Lower leg skin (tissue), 4 donors: ENCODE measurements around the gene GNAS-AS1. TPM values are rescaled to one million over a fixed set of nuclear protein-coding genes. Genes with fewer than 3 reads are reported as not detected.

Experiments used
- DNase-seq, 2 donors: peaks; one replicate each; pipeline ENCODE4 v3.0.0-alpha.2; 2019; ENCODE audit warnings: low spot score in 2 of 2
- H3K4me3 ChIP-seq: fragments of 200-600 bp; sonication (generic); 2 replicates; pipeline ENCODE4 v1.5.1; 2017; ENCODE audit warnings: mild to moderate bottlenecking, low read depth; ENCODE audit not compliant: poor library complexity, severe bottlenecking
- POLR2A ChIP-seq, 2 donors: fragments of 450-650 bp; IDR thresholded peaks; one replicate each; pipeline ENCODE4 v1.6.1; 2016 to 2017; ENCODE audit warnings: antibody characterized with exemption in 2 of 2, mild to moderate bottlenecking in 1 of 2, moderate library complexity in 1 of 2
- WGBS, 2 donors: methylation state at CpG; one replicate each; pipeline ENCODE4 v1.1.5; 2018; 5-methylcytosine and 5-hydroxymethylcytosine counted together
- intact Hi-C: fragments of 100-400 bp; cut with DNase I; formaldehyde crosslinking; loops from one replicate; pipeline ENCODE4 v1.15.0; 2023; ENCODE audit warnings: low total_unique reads
- total RNA-seq, 4 donors: library from RNA; depleted of rRNA; stranded (reverse); fragments of >200 nt; gene quantifications; one replicate each; pipeline ENCODE4 v1.1.0, GENCODE V29; 2016
- TF ChIP-seq, protein P1 (sequence below), 3 donors: fragments of 450-650 bp; IDR thresholded peaks; one replicate each; pipeline ENCODE4 v1.5.1; 2016; ENCODE audit warnings: antibody characterized with exemption in 3 of 3, mild to moderate bottlenecking in 3 of 3, moderate library complexity in 2 of 3

The GNAS-AS1 gene
- total RNA-seq, 4 donors from 2014 or later, result 0.39 TPM; not detected in 3

DNA sequence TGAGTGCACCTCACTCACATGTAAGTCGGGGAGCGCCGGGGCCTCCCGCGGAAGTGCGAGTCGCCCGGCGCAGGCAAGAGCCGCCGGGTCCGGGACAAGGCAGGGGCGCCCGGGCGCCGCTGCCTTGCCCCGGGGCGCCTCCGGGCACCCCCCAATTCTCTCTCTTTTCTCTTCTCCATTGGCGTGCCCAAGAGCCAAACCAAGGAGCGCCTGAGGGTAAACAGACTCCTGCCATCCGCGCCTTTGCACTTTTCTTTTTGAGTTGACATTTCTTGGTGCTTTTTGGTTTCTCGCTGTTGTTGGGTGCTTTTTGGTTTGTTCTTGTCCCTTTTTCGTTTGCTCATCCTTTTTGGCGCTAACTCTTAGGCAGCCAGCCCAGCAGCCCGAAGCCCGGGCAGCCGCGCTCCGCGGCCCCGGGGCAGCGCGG is 38.6 kb upstream of the GNAS-AS1 start:
- peak overlapping the region; percentile 32 for H3K4me3 ChIP-seq
- whole genome bisulfite sequencing, 2 donors, result 28 to 47% methylated on average over 31 to 35 of the region's 35 CpGs
- no peak for DNase-seq
- no peak for TF ChIP-seq POLR2A (IDR thresholded peaks at IDR 0.05)
- TF ChIP-seq, protein P1, sequence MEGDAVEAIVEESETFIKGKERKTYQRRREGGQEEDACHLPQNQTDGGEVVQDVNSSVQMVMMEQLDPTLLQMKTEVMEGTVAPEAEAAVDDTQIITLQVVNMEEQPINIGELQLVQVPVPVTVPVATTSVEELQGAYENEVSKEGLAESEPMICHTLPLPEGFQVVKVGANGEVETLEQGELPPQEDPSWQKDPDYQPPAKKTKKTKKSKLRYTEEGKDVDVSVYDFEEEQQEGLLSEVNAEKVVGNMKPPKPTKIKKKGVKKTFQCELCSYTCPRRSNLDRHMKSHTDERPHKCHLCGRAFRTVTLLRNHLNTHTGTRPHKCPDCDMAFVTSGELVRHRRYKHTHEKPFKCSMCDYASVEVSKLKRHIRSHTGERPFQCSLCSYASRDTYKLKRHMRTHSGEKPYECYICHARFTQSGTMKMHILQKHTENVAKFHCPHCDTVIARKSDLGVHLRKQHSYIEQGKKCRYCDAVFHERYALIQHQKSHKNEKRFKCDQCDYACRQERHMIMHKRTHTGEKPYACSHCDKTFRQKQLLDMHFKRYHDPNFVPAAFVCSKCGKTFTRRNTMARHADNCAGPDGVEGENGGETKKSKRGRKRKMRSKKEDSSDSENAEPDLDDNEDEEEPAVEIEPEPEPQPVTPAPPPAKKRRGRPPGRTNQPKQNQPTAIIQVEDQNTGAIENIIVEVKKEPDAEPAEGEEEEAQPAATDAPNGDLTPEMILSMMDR (IDR thresholded peaks at IDR 0.05), result no peak
- intact Hi-C loops, result no loop called here

DNA sequence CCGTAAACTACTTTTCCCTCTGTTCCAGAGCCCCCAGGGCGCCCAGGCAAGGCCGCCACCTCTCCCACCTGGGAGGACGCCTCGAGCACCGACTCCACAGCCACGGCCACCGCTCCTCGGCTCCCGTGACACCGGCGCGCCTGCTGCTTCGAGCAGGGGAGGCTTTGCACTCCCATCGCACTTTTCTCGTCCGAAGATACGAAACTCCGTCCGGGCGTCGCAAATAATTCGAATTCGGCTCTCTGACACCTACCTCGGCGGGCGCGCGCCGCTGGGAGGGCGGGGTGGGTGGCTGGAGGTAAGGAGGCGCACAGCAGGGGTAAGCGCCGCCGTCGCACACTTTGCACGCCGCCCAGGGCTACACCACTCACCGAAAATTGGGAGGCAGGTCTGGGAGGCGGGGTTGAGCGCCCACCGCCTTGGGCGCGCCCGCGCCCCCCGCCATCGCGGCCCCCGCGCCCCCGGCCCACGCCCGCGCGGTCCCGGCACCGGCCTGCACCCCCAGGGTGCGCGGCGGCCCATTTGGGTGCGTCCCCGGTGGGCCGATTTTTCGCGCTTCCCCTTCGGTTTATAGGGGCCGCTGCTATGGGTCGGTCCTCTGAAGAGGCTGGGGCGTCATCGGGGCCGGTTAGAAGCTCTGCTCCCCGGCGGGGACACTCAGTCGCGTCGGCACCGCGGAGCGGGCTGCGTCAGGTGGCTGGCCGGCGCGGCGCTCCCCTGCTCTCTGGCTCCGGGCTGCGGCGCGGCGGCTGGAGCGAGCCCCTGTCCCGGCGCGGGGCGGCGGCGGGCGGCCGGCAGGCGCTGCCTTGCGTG is 38.0 kb upstream of the GNAS-AS1 start:
- peak in 1 of 2 donors; percentile 70 for TF ChIP-seq POLR2A (IDR thresholded peaks at IDR 0.05)
- TF ChIP-seq, protein P1 (IDR thresholded peaks at IDR 0.05), result no peak
- DNase-seq, result peak; percentile 75 to 96
- H3K4me3 ChIP-seq, result peak overlapping the region; percentile 62
- 62 to 67% methylated on average over 50 to 95 of the region's 101 CpGs for WGBS, 2 donors
- intact Hi-C loops, result no loop called here

DNA sequence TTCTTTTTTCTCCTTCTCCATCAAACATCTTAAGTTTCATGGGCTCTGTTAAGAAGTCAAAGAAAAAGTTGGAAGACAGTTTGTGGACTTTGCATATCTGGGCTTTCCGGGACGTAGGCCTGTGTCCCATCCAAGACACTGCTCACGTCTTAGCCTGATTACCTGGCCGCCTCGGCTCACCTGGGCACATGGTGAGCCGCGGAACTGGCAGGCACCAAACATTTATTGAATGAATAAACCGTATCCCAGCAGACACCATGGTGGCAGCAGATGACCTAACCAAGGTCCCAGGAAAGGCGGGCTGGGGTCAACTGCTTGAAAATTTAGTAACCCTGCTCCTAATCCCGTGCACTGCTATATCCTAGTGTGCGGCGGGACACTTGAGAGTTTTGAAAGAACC is 37.4 kb upstream of the GNAS-AS1 start:
- no peak for DNase-seq
- H3K4me3 ChIP-seq, result peak overlapping the region; percentile 62
- intact Hi-C loops, result no loop called here
- TF ChIP-seq, protein P1 (IDR thresholded peaks at IDR 0.05), result no peak
- no peak for TF ChIP-seq POLR2A (IDR thresholded peaks at IDR 0.05)
- WGBS, 2 donors, result 41 to 52% methylated on average over 12 of the region's 12 CpGs

DNA sequence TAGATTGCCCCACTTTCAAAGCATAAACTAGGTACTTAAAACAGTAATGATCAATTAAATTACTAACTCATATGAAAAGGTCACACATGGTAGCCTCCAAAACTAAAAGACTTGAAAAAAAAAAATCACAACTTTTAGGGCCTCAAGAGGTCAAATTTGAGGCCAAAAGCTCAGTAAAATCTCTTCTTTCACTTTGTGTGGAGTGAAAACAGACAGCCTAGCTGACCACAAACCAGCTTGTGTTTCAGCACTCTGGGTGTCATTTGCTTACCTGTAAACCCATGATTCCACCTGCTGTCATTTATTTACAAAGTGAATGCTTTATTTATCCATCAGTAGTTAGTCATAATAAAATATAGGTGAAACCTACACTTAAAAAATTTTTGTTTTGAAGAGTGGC is 35.8 kb upstream of the GNAS-AS1 start:
- H3K4me3 ChIP-seq, result no peak overlapping the region
- DNase-seq, result no peak
- intact Hi-C loops, result no loop called here
- no peak for TF ChIP-seq POLR2A (IDR thresholded peaks at IDR 0.05)
- TF ChIP-seq, protein P1 (IDR thresholded peaks at IDR 0.05), result no peak

DNA sequence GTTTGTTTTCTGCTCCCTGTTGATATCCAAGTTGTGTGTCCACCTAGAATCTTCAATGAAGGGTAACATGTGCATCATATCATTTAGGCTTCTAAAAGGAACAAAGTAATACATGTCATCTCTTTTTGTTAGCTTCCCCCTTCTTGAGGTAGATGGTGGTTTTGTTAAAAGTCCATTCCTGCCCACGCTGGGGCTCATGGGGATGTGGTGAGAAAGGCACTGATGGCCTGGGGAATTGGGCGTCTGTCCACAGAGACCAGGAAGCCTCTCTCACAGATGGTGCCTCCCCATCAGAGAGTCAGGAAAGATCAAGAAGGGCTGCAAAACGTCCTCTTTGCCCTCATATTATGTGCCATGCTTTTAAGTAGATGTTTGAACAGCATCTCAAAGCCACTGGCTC is 34.3 kb upstream of the GNAS-AS1 start:
- peak in 1 of 2 donors; percentile 81 for DNase-seq
- no peak overlapping the region for H3K4me3 ChIP-seq
- 80 to 84% methylated on average over 3 of the region's 3 CpGs for WGBS, 2 donors
- intact Hi-C loops, result no loop called here
- TF ChIP-seq, protein P1 (IDR thresholded peaks at IDR 0.05), result no peak
- TF ChIP-seq POLR2A (IDR thresholded peaks at IDR 0.05), result no peak
